ENCODE results near the gene TSTD1.

DNA sequence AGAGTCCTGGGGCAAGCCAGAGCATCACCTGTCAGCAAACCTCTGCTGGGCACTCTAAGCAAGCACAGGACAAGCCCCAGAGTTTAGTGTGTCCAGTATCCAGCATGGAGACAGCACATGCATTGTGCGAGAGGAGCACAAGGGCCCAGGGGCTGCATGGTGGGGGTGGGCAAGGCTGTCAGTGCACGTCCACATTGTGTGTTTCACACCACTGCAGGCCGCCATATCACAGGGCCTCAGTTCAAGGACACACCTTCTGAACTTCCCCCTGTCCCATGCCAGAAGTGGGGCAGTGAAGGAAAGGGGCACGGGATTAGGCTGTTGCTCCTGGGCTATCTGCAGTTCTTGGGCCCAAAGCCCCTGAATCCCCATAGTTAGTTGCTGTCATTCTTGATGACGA is 782 bp upstream of the TSTD1 start:
- no peak for TF ChIP-seq CTCF (IDR thresholded peaks at IDR 0.05; ENCODE audit: poor library complexity)
- no peak for TF ChIP-seq EZH2 (IDR thresholded peaks at IDR 0.05; ENCODE audit: borderline replicate concordance)

Measured in hepatocyte (in vitro differentiated cells).